CD4-positive, alpha-beta T cell treated with Interleukin-15 for 4 hours (primary cell): ENCODE measurements around the gene VCX3A.
"Not testable (repeated sequence)": the region's sequence is repeated elsewhere in the genome, so short reads cannot be mapped to it uniquely, and the experiment has no call there.

Experiments used
- DNase-seq: peaks from one replicate; pipeline ENCODE4 v3.0.0-alpha.2; 2020; ENCODE audit warnings: low spot score

Gene VCX3A

GRCh38 chrX:6535018-6535417 is at the start of gene VCX3A:
Gene VCX3A (minus strand): TSS chrX:6535118. CDS start chrX:6534497, 621 bp downstream.
- not testable (repeated sequence) for DNase-seq

- no peak for DNase-seq
Measured at GRCh38 chrX:6574762-6575161, 39.8 kb upstream of the VCX3A start.

GRCh38 chrX:6568031-6568430 is 33.1 kb upstream of the VCX3A start:
- no peak for DNase-seq

- no peak for DNase-seq
Measured at GRCh38 chrX:6558979-6559378, 24.1 kb upstream of the VCX3A start.

- DNase-seq, result no peak
Measured at GRCh38 chrX:6557690-6558089, 22.8 kb upstream of the VCX3A start.

- DNase-seq, result no peak
Measured at GRCh38 chrX:6550999-6551398, 16.1 kb upstream of the VCX3A start.

- DNase-seq, result no peak
Measured at GRCh38 chrX:6545712-6546111, 10.8 kb upstream of the VCX3A start.

GRCh38 chrX:6526564-6527136 is 8.3 kb downstream of the VCX3A start:
- no peak for DNase-seq

GRCh38 chrX:6517376-6517775 is 17.5 kb downstream of the VCX3A start:
- no peak for DNase-seq

GRCh38 chrX:6506444-6506843 is 28.5 kb downstream of the VCX3A start:
- no peak for DNase-seq

GRCh38 chrX:6505960-6506359 is 29.0 kb downstream of the VCX3A start:
- no peak for DNase-seq

- no peak for DNase-seq
Measured at GRCh38 chrX:6500719-6501118, 34.2 kb downstream of the VCX3A start.

GRCh38 chrX:6498324-6498723 is 36.6 kb downstream of the VCX3A start:
- DNase-seq, result no peak
